Breast epithelium (tissue), 4 donors: ENCODE measurements around the gene FAM53A. TPM values are rescaled to one million over a fixed set of nuclear protein-coding genes. Genes with fewer than 3 reads are reported as not detected.

Experiments
- DNase-seq, 2 donors: peaks; one replicate each; pipeline ENCODE4 v3.0.0-alpha.2; 2019; ENCODE audit warnings: low spot score in 2 of 2
- H3K27ac ChIP-seq, 2 donors: fragments of 200-600 bp; sonication (generic) in 1 of 2; one replicate each; pipeline ENCODE4 v1.5.1; 2016 to 2019; ENCODE audit warnings: mild to moderate bottlenecking in 1 of 2
- H3K27me3 ChIP-seq, 2 donors: fragments of 200-600 bp; sonication (generic) in 1 of 2; one replicate each; pipeline versions ENCODE4 v1.5.1 to v1.6.0; 2017 to 2019; ENCODE audit warnings: control low read depth in 1 of 2, mild to moderate bottlenecking in 1 of 2
- H3K36me3 ChIP-seq: fragments of 200-600 bp; one replicate; pipeline ENCODE4 v1.5.1; 2019
- H3K4me1 ChIP-seq, 2 donors: fragments of 200-600 bp; sonication (generic); one replicate each; pipeline ENCODE4 v1.5.1; 2016 to 2019; ENCODE audit warnings: control low read depth in 1 of 2
- H3K4me3 ChIP-seq, 3 donors: fragments of 200-600 bp; sonication (generic); 1 replicate in 2 of 3; 2 replicates in 1 of 3; pipeline ENCODE4 v1.5.1; 2016 to 2019; ENCODE audit warnings: mild to moderate bottlenecking in 3 of 3, moderate library complexity in 2 of 3
- H3K9me3 ChIP-seq, 2 donors: fragments of 200-600 bp; sonication (generic) in 1 of 2; one replicate each; pipeline ENCODE4 v1.5.1; 2016 to 2019; ENCODE audit warnings: control low read depth in 1 of 2
- POLR2A ChIP-seq: fragments of 450-650 bp; IDR thresholded peaks from one replicate; pipeline ENCODE4 v1.6.1; 2016; ENCODE audit warnings: antibody characterized with exemption, mild to moderate bottlenecking, moderate library complexity
- POLR2AphosphoS5 ChIP-seq, 3 donors: sonication (generic); formaldehyde crosslinking; IDR thresholded peaks; one replicate each; pipeline ENCODE4 v1.6.1; 2017; ENCODE audit warnings: antibody characterized with exemption in 3 of 3
- intact Hi-C: fragments of 100-400 bp; cut with DNase I; formaldehyde crosslinking; loops from one replicate; pipeline ENCODE4 v1.15.1; 2023; ENCODE audit warnings: low total_unique reads
- total RNA-seq, 3 donors: library from RNA; depleted of rRNA; stranded (reverse); fragments of >200 nt; gene quantifications; one replicate each; pipeline ENCODE4 v1.1.0, GENCODE V29; 2016
- TF ChIP-seq, protein P1 (sequence below), 3 donors: fragments of 450-650 bp; IDR thresholded peaks; one replicate each; pipeline ENCODE4 v1.5.1; 2016 to 2017; ENCODE audit warnings: antibody characterized with exemption in 3 of 3, mild to moderate bottlenecking in 3 of 3, moderate library complexity in 3 of 3

FAM53A gene
- total RNA-seq, 3 donors from 2014 or later, result 3.7 to 7.2 (median 4.6) TPM

- H3K4me3 ChIP-seq, result no peak overlapping the region
- H3K36me3 ChIP-seq, result no peaks in the 10 kb centered on the region
- no peaks in the 10 kb centered on the region for H3K4me1 ChIP-seq
- no peaks in the 10 kb centered on the region for H3K27me3 ChIP-seq
- no peak overlapping the region for H3K27ac ChIP-seq
- H3K9me3 ChIP-seq, result no peaks in the 10 kb centered on the region
- DNase-seq, result no peak
- TF ChIP-seq, protein P1, sequence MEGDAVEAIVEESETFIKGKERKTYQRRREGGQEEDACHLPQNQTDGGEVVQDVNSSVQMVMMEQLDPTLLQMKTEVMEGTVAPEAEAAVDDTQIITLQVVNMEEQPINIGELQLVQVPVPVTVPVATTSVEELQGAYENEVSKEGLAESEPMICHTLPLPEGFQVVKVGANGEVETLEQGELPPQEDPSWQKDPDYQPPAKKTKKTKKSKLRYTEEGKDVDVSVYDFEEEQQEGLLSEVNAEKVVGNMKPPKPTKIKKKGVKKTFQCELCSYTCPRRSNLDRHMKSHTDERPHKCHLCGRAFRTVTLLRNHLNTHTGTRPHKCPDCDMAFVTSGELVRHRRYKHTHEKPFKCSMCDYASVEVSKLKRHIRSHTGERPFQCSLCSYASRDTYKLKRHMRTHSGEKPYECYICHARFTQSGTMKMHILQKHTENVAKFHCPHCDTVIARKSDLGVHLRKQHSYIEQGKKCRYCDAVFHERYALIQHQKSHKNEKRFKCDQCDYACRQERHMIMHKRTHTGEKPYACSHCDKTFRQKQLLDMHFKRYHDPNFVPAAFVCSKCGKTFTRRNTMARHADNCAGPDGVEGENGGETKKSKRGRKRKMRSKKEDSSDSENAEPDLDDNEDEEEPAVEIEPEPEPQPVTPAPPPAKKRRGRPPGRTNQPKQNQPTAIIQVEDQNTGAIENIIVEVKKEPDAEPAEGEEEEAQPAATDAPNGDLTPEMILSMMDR (IDR thresholded peaks at IDR 0.05), result no peak
- intact Hi-C loops, result no loop called here
Measured at GRCh38 chr4:1660948-1661677, 23.0 kb downstream of the FAM53A start.

DNA sequence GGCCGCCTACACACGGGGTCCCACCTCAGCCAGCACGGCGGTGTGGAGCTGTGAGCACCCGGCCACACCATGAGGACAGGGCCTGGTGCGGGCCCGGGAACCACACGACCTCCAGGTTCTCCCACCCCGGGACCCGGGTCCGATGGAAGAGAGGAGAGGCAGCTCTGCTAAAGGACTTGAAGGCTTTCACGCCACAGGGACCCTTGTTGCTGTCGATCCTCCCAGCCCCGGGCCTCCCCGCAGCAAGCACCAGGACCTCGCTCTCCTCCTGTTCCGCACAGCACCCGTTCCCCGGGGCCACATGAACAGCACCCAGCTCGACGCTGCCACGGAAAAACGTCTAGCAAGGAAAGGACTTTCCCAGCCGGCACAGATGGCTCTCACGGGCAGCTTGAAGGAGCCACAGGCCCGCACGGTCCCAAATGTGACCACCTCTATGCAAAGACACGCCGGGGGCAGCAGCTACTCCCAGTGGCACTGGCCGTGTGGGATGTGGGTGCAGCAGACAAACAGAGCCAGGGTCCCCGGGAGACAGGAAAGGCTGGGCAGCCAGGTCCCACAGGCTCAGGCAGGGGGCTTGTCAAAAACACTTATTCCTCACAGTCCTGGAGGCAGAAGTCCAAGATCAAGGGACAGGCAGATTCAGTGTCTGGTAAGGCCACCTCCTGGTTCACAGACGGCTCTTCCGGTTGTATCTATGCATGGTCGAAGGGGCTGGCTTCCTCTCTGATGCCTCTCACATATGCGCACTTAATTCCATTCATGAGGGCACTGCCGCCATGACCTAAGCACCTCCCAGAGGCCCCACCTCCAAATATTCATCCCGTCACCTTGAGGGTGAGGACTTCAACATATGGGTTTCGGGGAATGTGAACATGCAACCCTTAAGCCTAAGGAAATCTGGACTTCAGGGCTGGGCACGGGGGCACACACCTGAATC lies 24.7 kb downstream of the FAM53A start:
- H3K9me3 ChIP-seq, result no peaks in the 10 kb centered on the region
- DNase-seq, result no peak
- H3K4me3 ChIP-seq, result no peak overlapping the region
- H3K4me1 ChIP-seq, result no peaks in the 10 kb centered on the region
- H3K27me3 ChIP-seq, result no peaks in the 10 kb centered on the region
- intact Hi-C loops, result loop anchor here (10.0 kb wide), 1 partner anchor 135 kb away; the partner anchor contains the start of gene FGFR3
- no peaks in the 10 kb centered on the region for H3K36me3 ChIP-seq
- TF ChIP-seq POLR2A (no peak), POLR2AphosphoS5 (IDR thresholded peaks at IDR 0.05) (no peak)
- TF ChIP-seq, protein P1 (IDR thresholded peaks at IDR 0.05), result no peak
- H3K27ac ChIP-seq, result no peak overlapping the region

GRCh38 chr4:1658581-1658980 lies 25.5 kb downstream of the FAM53A start:
- Histone ChIP-seq H3K4me3 (no peak overlapping the region), H3K4me1 (no peaks in the 10 kb centered on the region), H3K36me3 (no peaks in the 10 kb centered on the region), H3K27me3 (no peaks in the 10 kb centered on the region), H3K27ac (no peak overlapping the region), H3K9me3 (no peaks in the 10 kb centered on the region)
- DNase-seq, result no peak
- TF ChIP-seq, protein P1 (IDR thresholded peaks at IDR 0.05), result no peak
- intact Hi-C loops, result loop anchor here (10.0 kb wide), 1 partner anchor 136 kb away; the partner anchor contains the start of gene FGFR3

GRCh38 chr4:1658146-1658545 lies 26.0 kb downstream of the FAM53A start:
- no peak for DNase-seq
- no peaks in the 10 kb centered on the region for H3K36me3 ChIP-seq
- TF ChIP-seq POLR2AphosphoS5 (IDR thresholded peaks at IDR 0.05), result no peak
- TF ChIP-seq POLR2A, result no peak
- TF ChIP-seq, protein P1 (IDR thresholded peaks at IDR 0.05), result no peak
- no peak overlapping the region for H3K4me3 ChIP-seq
- H3K27ac ChIP-seq, result no peak overlapping the region
- H3K4me1 ChIP-seq, result no peaks in the 10 kb centered on the region
- H3K9me3 ChIP-seq, result no peaks in the 10 kb centered on the region
- intact Hi-C loops, result loop anchor here (10.0 kb wide), 1 partner anchor 137 kb away; the partner anchor contains the start of gene FGFR3
- H3K27me3 ChIP-seq, result no peaks in the 10 kb centered on the region

DNA sequence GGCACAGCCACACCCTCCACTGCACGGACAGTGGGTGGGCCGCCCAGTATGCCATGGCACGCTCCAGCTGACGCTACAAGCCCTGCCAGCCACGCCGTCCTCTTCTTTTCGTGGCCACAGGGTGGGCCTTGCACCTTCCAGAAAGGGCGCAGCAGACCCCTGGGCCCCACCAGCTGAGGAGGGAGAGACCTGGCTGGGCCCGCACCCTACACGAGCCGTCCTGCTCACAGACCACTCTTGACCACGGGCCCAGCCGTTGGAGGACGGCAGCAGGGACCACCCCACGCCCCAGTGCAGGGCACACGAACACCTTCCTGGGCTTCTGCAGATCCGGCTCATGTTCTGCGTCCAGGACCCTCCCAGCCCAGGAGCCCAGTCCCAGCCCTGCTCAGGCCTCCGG lies 27.1 kb downstream of the FAM53A start:
- no peak overlapping the region for H3K4me3 ChIP-seq
- H3K4me1 ChIP-seq, result no peaks in the 10 kb centered on the region
- H3K36me3 ChIP-seq, result no peaks in the 10 kb centered on the region
- no peaks in the 10 kb centered on the region for H3K9me3 ChIP-seq
- intact Hi-C loops, result loop anchor here (10.0 kb wide), 1 partner anchor 138 kb away; the partner anchor contains the start of gene FGFR3
- TF ChIP-seq, protein P1 (IDR thresholded peaks at IDR 0.05), result no peak
- TF ChIP-seq POLR2A (no peak), POLR2AphosphoS5 (IDR thresholded peaks at IDR 0.05) (no peak)
- DNase-seq, result no peak
- H3K27me3 ChIP-seq, result no peaks in the 10 kb centered on the region
- no peak overlapping the region for H3K27ac ChIP-seq
